Skeletal muscle tissue (tissue), 4 donors: ENCODE data around the gene LARGE1. TPM values are rescaled to one million over a fixed set of nuclear protein-coding genes. Genes with fewer than 3 reads are reported as not detected.

Experiments
- H3K27ac ChIP-seq: one replicate; pipeline ENCODE4 v1.7.0; 2013; ENCODE audit warnings: mild to moderate bottlenecking, low read depth, low read length, inconsistent platforms
- H3K27me3 ChIP-seq, 3 donors: one replicate each; pipeline ENCODE4 v1.7.0; 2013; ENCODE audit warnings: low read length in 3 of 3; ENCODE audit not compliant: control insufficient read depth in 3 of 3, insufficient read depth in 3 of 3
- H3K36me3 ChIP-seq, 3 donors: one replicate each; pipeline ENCODE4 v1.7.0; 2013; ENCODE audit warnings: low read length in 3 of 3; ENCODE audit not compliant: control insufficient read depth in 3 of 3, insufficient read depth in 3 of 3
- H3K4me1 ChIP-seq, 3 donors: one replicate each; pipeline ENCODE4 v1.7.0; 2013; ENCODE audit warnings: low read length in 3 of 3, mild to moderate bottlenecking in 3 of 3; ENCODE audit not compliant: control insufficient read depth in 3 of 3, insufficient read depth in 3 of 3
- H3K4me3 ChIP-seq, 3 donors: one replicate each; pipeline ENCODE4 v1.7.0; 2013; ENCODE audit warnings: low read length in 3 of 3
- H3K9ac ChIP-seq, 3 donors: one replicate each; pipeline ENCODE4 v1.7.0; 2013; ENCODE audit warnings: low read length in 3 of 3, mild to moderate bottlenecking in 3 of 3, moderate library complexity in 2 of 3, low read depth in 1 of 3
- H3K9me3 ChIP-seq, 3 donors: one replicate each; pipeline ENCODE4 v1.7.0; 2013; ENCODE audit warnings: low read length in 3 of 3; ENCODE audit not compliant: control insufficient read depth in 3 of 3
- total RNA-seq: library from RNA; depleted of rRNA; stranded (reverse); fragments of >200 nt; gene quantifications from one replicate; pipeline ENCODE4 v1.2.3, GENCODE V29; 2014
- donor health status: Osteomylitis.

Gene LARGE1
- total RNA-seq, 1 donor from 2014 or later, result 12.5 TPM

- no peaks in the 10 kb centered on the region for H3K9me3 ChIP-seq
- H3K36me3 ChIP-seq, result no peaks in the 10 kb centered on the region
- no peak overlapping the region for H3K9ac ChIP-seq
- no peak overlapping the region for H3K27ac ChIP-seq
- H3K27me3 ChIP-seq, result no peaks in the 10 kb centered on the region
- peaks cover 2 to 10% (median 6%) of the 10 kb centered on the region in 3 donors for H3K4me1 ChIP-seq
- no peak overlapping the region for H3K4me3 ChIP-seq
These were observed 102.7 kb downstream of the LARGE1 start for GRCh38 chr22:33817512-33818127.

DNA sequence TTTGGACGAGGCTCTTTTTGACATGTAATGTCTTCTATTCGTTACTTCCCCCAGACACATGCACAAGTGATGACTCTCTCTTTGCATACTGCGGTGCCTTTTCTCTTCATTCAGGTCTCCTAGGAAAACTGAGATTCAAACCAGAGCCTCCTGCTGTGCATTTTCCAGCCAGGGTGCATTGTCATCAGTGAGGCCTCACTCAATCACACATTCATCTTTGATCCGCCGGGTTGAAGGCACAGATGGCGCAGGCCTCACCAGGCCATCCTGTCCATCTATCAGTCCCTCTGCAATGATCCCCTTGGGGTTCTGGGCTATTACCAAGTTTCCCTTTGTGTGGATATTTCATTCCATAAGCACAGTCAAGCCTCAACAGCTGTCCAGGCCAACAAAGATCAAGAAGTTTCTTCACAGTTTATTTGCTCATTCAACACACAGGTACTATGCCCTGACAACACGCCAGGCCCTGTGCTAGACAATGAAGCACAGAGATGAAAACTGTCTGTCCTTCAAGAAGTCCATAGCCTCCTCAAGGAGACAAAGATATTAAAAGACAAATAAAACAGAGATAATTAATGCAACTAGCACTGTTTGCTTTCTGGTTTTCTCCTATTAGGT lies 107.8 kb downstream of the LARGE1 start:
- Histone ChIP-seq H3K36me3 (no peaks in the 10 kb centered on the region), H3K27me3 (no peaks in the 10 kb centered on the region), H3K9ac (no peak overlapping the region), H3K4me1 (peaks cover 6 to 24% (median 19%) of the 10 kb centered on the region in 3 donors), H3K9me3 (no peaks in the 10 kb centered on the region), H3K27ac (peak overlapping the region; percentile 51), H3K4me3 (no peak overlapping the region)

- Histone ChIP-seq H3K27ac (peak overlapping the region; percentile 70), H3K9ac (no peak overlapping the region), H3K4me3 (no peak overlapping the region), H3K9me3 (no peaks in the 10 kb centered on the region), H3K36me3 (no peaks in the 10 kb centered on the region), H3K4me1 (peaks cover 7 to 29% (median 21%) of the 10 kb centered on the region in 3 donors), H3K27me3 (no peaks in the 10 kb centered on the region)
These were observed 108.6 kb downstream of the LARGE1 start for GRCh38 chr22:33811686-33812085.

DNA sequence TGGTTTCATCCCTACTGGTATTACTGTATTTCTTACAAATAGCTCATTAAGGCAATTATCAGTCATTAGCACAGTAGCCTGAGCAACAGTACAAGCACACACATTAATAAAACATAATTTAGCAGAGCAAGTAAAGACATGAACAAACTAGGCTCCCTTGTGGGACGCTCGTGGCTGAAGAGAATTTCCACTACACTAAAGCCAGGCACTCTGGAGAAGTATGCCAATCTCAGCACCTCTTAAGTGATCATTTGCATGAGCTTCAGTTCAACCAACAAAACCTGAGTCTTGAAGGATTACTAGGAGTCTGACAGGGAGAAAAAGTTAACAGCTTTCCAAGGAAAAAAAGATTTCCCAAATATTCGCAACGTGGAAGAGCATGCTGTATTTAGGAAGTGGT lies 109.1 kb downstream of the LARGE1 start:
- H3K9me3 ChIP-seq, result no peaks in the 10 kb centered on the region
- no peak overlapping the region for H3K9ac ChIP-seq
- H3K36me3 ChIP-seq, result no peaks in the 10 kb centered on the region
- no peaks in the 10 kb centered on the region for H3K27me3 ChIP-seq
- peaks cover 7 to 29% (median 21%) of the 10 kb centered on the region in 3 donors for H3K4me1 ChIP-seq
- H3K27ac ChIP-seq, result peak overlapping the region; percentile 70
- no peak overlapping the region for H3K4me3 ChIP-seq

DNA sequence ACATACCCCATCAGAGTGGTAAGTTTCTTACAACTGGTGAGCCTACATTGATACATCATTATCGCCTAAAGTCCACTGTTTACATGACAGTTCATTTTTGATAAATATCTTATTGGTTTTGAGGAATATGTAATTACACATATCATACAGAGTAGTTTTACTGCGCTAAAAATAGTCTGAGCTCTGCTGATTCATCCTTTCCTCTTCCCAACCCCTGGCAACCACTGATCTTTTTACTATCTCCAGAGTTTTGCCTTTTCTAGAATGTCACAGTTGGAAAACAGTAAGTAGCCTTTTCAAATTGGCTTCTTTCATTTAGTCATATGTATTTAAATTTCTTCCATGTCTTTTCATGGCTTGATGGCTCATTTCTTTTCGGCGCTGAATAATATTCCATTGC lies 112.8 kb downstream of the LARGE1 start:
- Histone ChIP-seq H3K4me1 (peaks cover 13 to 33% (median 17%) of the 10 kb centered on the region in 3 donors), H3K27ac (no peak overlapping the region), H3K4me3 (no peak overlapping the region), H3K27me3 (no peaks in the 10 kb centered on the region), H3K9me3 (no peaks in the 10 kb centered on the region), H3K36me3 (no peaks in the 10 kb centered on the region), H3K9ac (no peak overlapping the region)

DNA sequence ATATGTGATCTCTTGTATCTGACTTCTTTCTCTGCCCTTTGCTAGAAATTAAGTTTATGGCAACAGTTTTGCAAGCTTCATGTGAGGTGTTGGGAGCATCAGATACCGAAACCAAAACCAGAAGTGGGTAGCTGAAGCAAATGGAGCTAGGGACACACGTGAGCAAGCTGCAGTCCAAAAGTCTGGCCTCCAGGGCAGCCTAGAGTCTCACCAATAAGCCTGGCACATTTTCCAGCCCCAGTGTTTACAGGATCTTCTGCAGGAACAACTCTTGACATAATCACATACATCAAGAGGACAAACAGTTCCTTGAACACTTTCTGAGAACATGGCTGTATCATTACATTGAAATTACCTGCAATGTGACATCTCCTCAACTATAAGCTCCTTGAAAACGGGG lies 114.1 kb downstream of the LARGE1 start:
- Histone ChIP-seq H3K4me1 (peaks cover 6 to 23% (median 7%) of the 10 kb centered on the region in 3 donors), H3K27ac (no peak overlapping the region)

DNA sequence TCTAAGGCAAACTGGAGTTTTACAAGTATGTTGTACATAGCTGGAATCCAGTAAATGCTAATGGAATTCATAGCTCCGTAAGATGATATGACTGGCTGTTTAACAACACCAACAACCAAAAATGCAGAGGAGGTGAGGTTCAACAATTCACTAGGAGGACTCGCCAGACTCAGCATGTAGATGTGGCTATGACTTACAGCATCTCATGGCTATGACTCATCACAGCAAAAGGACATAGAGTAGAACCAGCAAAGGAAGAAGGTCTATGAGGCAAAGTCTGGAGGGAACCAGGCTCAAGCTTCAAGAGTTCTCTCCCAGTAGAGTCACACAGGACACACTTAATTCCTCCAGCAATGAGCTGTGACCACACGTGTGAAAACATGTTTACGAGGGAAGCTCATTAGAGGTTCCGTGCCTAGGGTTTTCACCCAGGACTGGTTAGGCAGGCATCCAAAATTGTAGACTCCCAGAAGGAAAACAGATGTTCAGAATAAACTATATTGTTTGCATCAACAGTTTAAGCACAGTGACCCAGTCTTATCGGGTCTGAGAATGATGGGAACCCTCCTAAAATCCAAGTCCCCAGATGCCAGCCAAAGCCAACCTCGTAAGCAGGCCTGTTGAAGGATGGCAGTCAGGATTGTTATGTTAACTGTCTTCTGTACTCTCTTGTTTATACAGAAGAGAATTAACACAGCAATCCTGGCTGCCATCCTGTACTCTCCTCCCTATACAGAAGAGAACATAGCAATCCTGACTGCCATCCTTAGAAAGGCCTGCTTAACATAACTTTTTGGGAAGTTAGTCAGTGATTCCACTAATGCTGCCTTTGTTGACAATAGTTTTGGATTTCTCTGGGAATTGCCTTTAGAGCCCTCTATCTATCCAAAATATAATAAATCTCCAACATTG lies 116.6 kb downstream of the LARGE1 start:
- H3K4me1 ChIP-seq, result peaks cover 5 to 19% (median 7%) of the 10 kb centered on the region in 3 donors
- no peaks in the 10 kb centered on the region for H3K36me3 ChIP-seq
- H3K27me3 ChIP-seq, result no peaks in the 10 kb centered on the region
- H3K4me3 ChIP-seq, result no peak overlapping the region
- H3K9me3 ChIP-seq, result no peaks in the 10 kb centered on the region
- no peak overlapping the region for H3K27ac ChIP-seq
- no peak overlapping the region for H3K9ac ChIP-seq

More for the DNA sequence above, 114.1 kb downstream of the LARGE1 start:
- no peaks in the 10 kb centered on the region for H3K9me3 ChIP-seq
- H3K36me3 ChIP-seq, result no peaks in the 10 kb centered on the region
- no peak overlapping the region for H3K9ac ChIP-seq
- H3K27me3 ChIP-seq, result no peaks in the 10 kb centered on the region
- no peak overlapping the region for H3K4me3 ChIP-seq

DNA sequence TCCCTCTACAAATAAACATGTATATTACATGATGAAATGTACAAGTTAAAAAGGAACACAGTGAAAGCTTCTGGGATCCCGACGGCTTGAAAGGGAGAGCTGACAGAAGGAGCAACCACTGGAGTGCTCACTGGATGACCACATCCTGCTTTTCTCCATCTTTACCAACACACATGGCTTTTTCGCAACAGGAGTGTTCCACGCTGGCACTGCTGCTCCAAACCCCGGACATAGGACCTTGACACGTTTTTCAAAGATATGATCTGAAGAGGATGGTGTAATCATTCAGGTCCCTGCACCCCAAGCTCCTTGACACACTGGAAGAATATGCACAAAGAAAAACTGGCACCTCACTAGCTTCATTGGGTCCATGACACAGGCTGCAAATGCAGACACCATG lies 121.9 kb downstream of the LARGE1 start:
- no peak overlapping the region for H3K9ac ChIP-seq
- H3K9me3 ChIP-seq, result no peaks in the 10 kb centered on the region
- no peaks in the 10 kb centered on the region for H3K27me3 ChIP-seq
- H3K4me1 ChIP-seq, result peaks cover 0 to 1% (median 0%) of the 10 kb centered on the region in 3 donors
- H3K27ac ChIP-seq, result no peak overlapping the region
- H3K4me3 ChIP-seq, result no peak overlapping the region
- no peaks in the 10 kb centered on the region for H3K36me3 ChIP-seq

- H3K27ac ChIP-seq, result no peak overlapping the region
- H3K9ac ChIP-seq, result no peak overlapping the region
- H3K36me3 ChIP-seq, result no peaks in the 10 kb centered on the region
- H3K4me1 ChIP-seq, result peaks cover 0 to 4% (median 0%) of the 10 kb centered on the region in 3 donors
- no peak overlapping the region for H3K4me3 ChIP-seq
- no peaks in the 10 kb centered on the region for H3K27me3 ChIP-seq
- no peaks in the 10 kb centered on the region for H3K9me3 ChIP-seq
These were observed 123.8 kb downstream of the LARGE1 start for GRCh38 chr22:33796494-33796893.

DNA sequence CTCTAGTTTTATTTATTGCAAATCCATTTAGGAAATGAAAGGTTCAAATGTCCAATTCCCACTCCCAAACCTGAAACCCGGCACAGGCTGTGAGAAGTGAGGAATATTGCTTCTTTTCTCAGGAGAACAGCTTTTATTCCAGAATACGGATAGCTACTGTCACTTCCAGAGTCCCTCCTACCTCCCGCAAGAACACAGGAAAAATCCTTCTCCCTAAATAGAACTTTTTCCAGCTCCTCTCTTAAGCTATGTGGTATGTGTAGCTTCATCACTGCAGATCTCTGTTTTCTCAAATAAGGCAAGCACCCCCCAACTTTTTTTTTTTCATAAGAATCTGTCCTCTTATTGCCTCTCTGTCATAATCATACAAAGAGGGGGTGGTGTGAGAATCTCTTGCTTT lies 126.8 kb downstream of the LARGE1 start:
- Histone ChIP-seq H3K36me3 (no peaks in the 10 kb centered on the region), H3K9ac (peak overlapping the region in 1 of 3 donors; percentile 46), H3K27me3 (no peaks in the 10 kb centered on the region), H3K4me3 (peak overlapping the region in 1 of 3 donors; percentile 2), H3K9me3 (no peaks in the 10 kb centered on the region), H3K27ac (no peak overlapping the region), H3K4me1 (peaks cover 0 to 4% (median 0%) of the 10 kb centered on the region in 3 donors)
